ENCODE results near the gene BACE1.

DNA sequence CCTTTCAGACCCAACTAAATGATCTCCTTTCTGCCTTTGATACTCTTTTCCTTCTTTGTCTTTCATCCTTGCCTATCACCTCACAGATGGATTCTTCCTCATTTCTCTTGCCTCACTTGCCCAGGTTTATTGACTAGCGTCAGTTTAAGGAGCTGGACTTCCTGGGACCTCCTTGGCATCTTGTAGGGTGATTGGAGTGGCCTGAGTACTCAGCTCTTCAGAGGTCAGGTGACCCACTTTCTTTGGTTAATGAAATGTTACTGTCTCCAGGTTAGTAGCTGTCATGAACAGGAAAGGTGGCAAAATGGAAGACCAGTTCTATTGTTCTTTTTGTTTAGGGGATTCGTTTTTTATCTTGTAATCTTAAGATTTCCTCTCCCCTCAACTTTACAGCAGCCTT is 29.5 kb downstream of the BACE1 start:
- TF ChIP-seq, protein P1, sequence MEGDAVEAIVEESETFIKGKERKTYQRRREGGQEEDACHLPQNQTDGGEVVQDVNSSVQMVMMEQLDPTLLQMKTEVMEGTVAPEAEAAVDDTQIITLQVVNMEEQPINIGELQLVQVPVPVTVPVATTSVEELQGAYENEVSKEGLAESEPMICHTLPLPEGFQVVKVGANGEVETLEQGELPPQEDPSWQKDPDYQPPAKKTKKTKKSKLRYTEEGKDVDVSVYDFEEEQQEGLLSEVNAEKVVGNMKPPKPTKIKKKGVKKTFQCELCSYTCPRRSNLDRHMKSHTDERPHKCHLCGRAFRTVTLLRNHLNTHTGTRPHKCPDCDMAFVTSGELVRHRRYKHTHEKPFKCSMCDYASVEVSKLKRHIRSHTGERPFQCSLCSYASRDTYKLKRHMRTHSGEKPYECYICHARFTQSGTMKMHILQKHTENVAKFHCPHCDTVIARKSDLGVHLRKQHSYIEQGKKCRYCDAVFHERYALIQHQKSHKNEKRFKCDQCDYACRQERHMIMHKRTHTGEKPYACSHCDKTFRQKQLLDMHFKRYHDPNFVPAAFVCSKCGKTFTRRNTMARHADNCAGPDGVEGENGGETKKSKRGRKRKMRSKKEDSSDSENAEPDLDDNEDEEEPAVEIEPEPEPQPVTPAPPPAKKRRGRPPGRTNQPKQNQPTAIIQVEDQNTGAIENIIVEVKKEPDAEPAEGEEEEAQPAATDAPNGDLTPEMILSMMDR (IDR thresholded peaks at IDR 0.05; ENCODE audit: extremely low read depth in 1 of 2, insufficient read depth in 1 of 2, low read depth in 1 of 2, low read length in 2 of 2), result no peak
- TF ChIP-seq POLR2A (IDR thresholded peaks at IDR 0.05; ENCODE audit: low read depth, low read length), result no peak
- TF ChIP-seq POLR2AphosphoS5 (IDR thresholded peaks at IDR 0.05; ENCODE audit: insufficient read depth, low read depth, low read length), result no peak
- TF ChIP-seq EZH2 (IDR thresholded peaks at IDR 0.05; ENCODE audit: borderline replicate concordance, low read depth, low read length, severe bottlenecking), result no peak
- TF ChIP-seq, protein P2, sequence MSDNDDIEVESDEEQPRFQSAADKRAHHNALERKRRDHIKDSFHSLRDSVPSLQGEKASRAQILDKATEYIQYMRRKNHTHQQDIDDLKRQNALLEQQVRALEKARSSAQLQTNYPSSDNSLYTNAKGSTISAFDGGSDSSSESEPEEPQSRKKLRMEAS (IDR thresholded peaks at IDR 0.05; ENCODE audit: insufficient read depth, insufficient read length), result no peak
- no peak for TF ChIP-seq FOS (IDR thresholded peaks at IDR 0.05; ENCODE audit: borderline replicate concordance, insufficient read depth, low read length)

Data from endothelial cell of umbilical vein (primary cell).